Measurements from ENCODE around the gene ANKRD29.

Gene ANKRD29

GRCh38 chr18:23671564-23671963 is 8.9 kb upstream of the ANKRD29 start:
- peak; percentile 38 for DNase-seq
- Histone ChIP-seq H3K9me3 (ENCODE audit: severe bottlenecking) (no peaks in the 10 kb centered on the region), H3K27ac (no peak overlapping the region), H3K27me3 (ENCODE audit: insufficient read depth, low read depth, severe bottlenecking) (no peaks in the 10 kb centered on the region), H3K4me3 (ENCODE audit: low read depth, low read length) (no peak overlapping the region), H3K36me3 (no peaks in the 10 kb centered on the region)
- no peak for TF ChIP-seq CTCF (IDR thresholded peaks at IDR 0.05; ENCODE audit: low read depth, low read length)

GRCh38 chr18:23669804-23670405 is 7.2 kb upstream of the ANKRD29 start:
- Histone ChIP-seq H3K4me3 (ENCODE audit: low read depth, low read length) (no peak overlapping the region), H3K9me3 (ENCODE audit: severe bottlenecking) (no peaks in the 10 kb centered on the region), H3K27me3 (ENCODE audit: insufficient read depth, low read depth, severe bottlenecking) (no peaks in the 10 kb centered on the region), H3K27ac (no peak overlapping the region), H3K36me3 (no peaks in the 10 kb centered on the region)
- no peak for DNase-seq
- TF ChIP-seq CTCF (IDR thresholded peaks at IDR 0.05; ENCODE audit: low read depth, low read length) = no peak

- Histone ChIP-seq H3K9me3 (ENCODE audit: severe bottlenecking) (no peaks in the 10 kb centered on the region), H3K27me3 (ENCODE audit: insufficient read depth, low read depth, severe bottlenecking) (no peaks in the 10 kb centered on the region), H3K27ac (no peak overlapping the region), H3K36me3 (no peaks in the 10 kb centered on the region), H3K4me3 (ENCODE audit: low read depth, low read length) (no peak overlapping the region)
- no peak for TF ChIP-seq CTCF (IDR thresholded peaks at IDR 0.05; ENCODE audit: low read depth, low read length)
- no peak for DNase-seq
Measured at GRCh38 chr18:23669202-23669766, 6.6 kb upstream of the ANKRD29 start.

- DNase-seq = no peak
- H3K27ac ChIP-seq = no peak overlapping the region
- H3K4me3 ChIP-seq (ENCODE audit: low read depth, low read length) = no peak overlapping the region
- no peak for TF ChIP-seq CTCF (IDR thresholded peaks at IDR 0.05; ENCODE audit: low read depth, low read length)
- no peaks in the 10 kb centered on the region for H3K27me3 ChIP-seq (ENCODE audit: insufficient read depth, low read depth, severe bottlenecking)
- no peaks in the 10 kb centered on the region for H3K36me3 ChIP-seq
- no peaks in the 10 kb centered on the region for H3K9me3 ChIP-seq (ENCODE audit: severe bottlenecking)
Measured at GRCh38 chr18:23668731-23669130, 6.0 kb upstream of the ANKRD29 start.

- 0 out of 2 replicates have a peak, but pooled peaks have one; percentile 8 for TF ChIP-seq CTCF (IDR thresholded peaks at IDR 0.05; ENCODE audit: low read depth, low read length)
- Histone ChIP-seq H3K36me3 (no peaks in the 10 kb centered on the region), H3K4me3 (ENCODE audit: low read depth, low read length) (no peak overlapping the region), H3K9me3 (ENCODE audit: severe bottlenecking) (no peaks in the 10 kb centered on the region), H3K27ac (no peak overlapping the region), H3K27me3 (ENCODE audit: insufficient read depth, low read depth, severe bottlenecking) (no peaks in the 10 kb centered on the region)
- DNase-seq = no peak
Measured at GRCh38 chr18:23667114-23667513, 4.4 kb upstream of the ANKRD29 start.

GRCh38 chr18:23664674-23665073 is 2.0 kb upstream of the ANKRD29 start:
- Histone ChIP-seq H3K36me3 (no peaks in the 10 kb centered on the region), H3K4me3 (ENCODE audit: low read depth, low read length) (no peak overlapping the region), H3K27ac (no peak overlapping the region), H3K9me3 (ENCODE audit: severe bottlenecking) (no peaks in the 10 kb centered on the region), H3K27me3 (ENCODE audit: insufficient read depth, low read depth, severe bottlenecking) (no peaks in the 10 kb centered on the region)
- no peak for DNase-seq
- no peak for TF ChIP-seq CTCF (IDR thresholded peaks at IDR 0.05; ENCODE audit: low read depth, low read length)

All from WERI-Rb-1 (cell line).